ES-I3 (cell line): ENCODE data around the gene CCDC60.

Source experiments
- H3K36me3 ChIP-seq: 2 replicates; pipeline ENCODE4 v1.6.1; 2013; ENCODE audit warnings: mild to moderate bottlenecking, low read length, control low read depth, moderate library complexity; ENCODE audit not compliant: insufficient read depth
- H3K4me1 ChIP-seq: 2 replicates; pipeline ENCODE4 v1.6.1; 2013; ENCODE audit warnings: mild to moderate bottlenecking, control low read depth, low read length; ENCODE audit not compliant: insufficient read depth
- H3K9ac ChIP-seq: 2 replicates; pipeline ENCODE4 v1.6.1; 2013; ENCODE audit warnings: low read depth, mild to moderate bottlenecking, low read length, moderate library complexity
- H3K9me3 ChIP-seq: 2 replicates; pipeline ENCODE4 v1.6.1; 2013; ENCODE audit warnings: mild to moderate bottlenecking, low read length, moderate library complexity; ENCODE audit not compliant: control insufficient read depth, insufficient read depth

CCDC60 gene

DNA sequence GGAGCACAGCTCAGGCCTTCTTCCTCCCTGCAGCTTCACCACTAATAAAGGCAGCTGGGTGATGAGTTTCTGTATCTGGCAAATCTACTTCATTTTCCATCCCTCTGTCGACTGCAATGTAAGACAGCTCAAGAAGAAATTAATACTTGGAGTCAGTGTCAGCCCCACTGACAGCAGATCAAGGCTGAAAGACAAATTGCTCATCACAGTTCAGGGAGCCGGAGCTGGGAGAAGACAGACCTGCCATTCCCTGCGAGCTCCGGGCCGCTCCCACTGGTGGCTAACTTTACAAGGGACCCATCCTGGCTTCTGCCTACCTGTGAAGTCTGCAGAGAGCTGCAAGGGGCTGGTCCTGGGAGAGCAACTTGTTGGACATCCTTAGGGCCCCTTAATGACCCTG lies 49.8 kb downstream of the CCDC60 start:
- H3K9me3 ChIP-seq = no peaks in the 10 kb centered on the region
- no peaks in the 10 kb centered on the region for H3K36me3 ChIP-seq
- peaks cover 5% of the 10 kb centered on the region; the same call in 1 of the 2 replicates for H3K4me1 ChIP-seq
- no peak overlapping the region for H3K9ac ChIP-seq

DNA sequence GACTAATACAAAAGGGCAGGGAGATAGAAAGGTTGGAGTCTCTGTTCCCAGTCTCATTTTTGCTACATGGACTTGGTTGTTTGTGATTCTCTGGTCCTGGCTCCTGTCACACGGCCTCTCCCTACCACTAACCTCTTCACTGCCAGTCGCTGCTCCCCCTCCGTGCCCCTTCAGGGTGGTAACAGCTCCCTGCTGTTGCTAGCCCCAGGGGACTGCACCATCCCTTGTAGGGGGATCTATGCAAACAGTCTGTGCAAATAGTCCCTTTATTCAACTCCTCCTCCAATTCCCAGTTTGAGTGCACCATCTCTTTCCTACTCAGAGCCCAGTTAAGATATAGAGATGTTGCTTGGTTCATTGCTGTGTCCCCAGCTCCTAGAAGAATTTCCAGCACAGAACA lies 51.1 kb downstream of the CCDC60 start:
- Histone ChIP-seq H3K9me3 (no peaks in the 10 kb centered on the region), H3K36me3 (no peaks in the 10 kb centered on the region), H3K9ac (no peak overlapping the region)

DNA sequence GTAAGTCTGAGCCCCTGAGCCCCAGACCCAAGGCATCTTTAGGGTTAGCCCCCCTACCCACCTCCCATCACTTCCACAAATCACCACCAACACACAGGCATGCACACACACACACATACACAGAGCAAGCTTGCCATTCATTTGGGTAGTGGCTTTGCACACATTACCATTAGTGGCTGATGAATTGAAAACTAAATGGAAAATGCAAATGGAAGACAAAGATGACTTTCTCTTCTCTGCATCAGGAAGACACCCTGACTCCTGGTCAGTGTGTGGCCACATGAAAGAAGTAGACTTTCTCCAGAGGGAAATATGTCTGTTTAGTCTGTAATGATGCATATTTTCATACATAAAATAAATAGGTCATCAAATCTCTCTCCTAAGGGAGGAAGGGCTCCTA lies 55.2 kb downstream of the CCDC60 start:
- no peaks in the 10 kb centered on the region for H3K36me3 ChIP-seq
- H3K9me3 ChIP-seq = no peaks in the 10 kb centered on the region
- H3K4me1 ChIP-seq = peaks cover 5% of the 10 kb centered on the region; the same call in 1 of the 2 replicates
- no peak overlapping the region for H3K9ac ChIP-seq

More for the DNA sequence above, 51.1 kb downstream of the CCDC60 start:
- H3K4me1 ChIP-seq = peaks cover 5% of the 10 kb centered on the region; the same call in 1 of the 2 replicates

DNA sequence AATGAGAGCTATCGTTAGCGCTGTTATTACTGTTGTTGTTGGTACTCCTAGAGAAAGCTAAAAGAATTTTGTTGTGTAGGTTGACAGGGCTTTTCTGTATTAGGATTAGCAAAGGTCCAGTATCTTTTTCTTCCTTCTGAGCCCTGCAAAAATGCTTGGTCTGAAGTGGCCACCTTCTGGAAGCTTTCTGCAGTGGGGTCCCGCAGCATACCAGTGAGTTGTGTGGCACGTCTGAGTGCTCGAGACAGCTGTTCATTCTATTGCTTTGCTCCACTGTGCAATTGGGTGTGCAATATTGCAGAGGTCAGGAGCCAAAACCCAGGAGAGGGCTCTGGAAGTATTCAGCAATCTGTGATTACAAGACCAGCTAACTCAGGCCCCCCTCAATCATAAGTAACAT lies 57.1 kb downstream of the CCDC60 start:
- Histone ChIP-seq H3K4me1 (peaks cover 5% of the 10 kb centered on the region; the same call in 1 of the 2 replicates), H3K9ac (no peak overlapping the region), H3K36me3 (no peaks in the 10 kb centered on the region), H3K9me3 (no peaks in the 10 kb centered on the region)

DNA sequence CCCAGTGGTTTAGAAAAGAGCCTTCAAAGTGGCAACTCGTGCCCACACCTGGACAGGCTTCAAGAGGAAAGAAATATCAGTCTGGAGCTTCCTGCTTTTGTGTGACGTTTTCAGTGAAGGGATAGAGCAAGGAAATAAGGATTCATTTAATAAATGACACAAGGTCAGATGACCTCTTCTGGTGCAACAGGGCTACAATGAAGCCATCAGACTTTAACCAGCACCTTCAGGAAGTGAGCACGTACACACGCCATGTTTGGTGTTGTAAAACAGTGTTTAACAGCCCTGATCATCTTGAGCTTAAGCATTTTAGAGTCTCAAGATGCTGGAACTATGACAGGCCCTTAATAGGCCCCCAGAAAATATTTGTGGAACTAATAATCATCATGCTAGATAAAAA lies 59.1 kb downstream of the CCDC60 start:
- Histone ChIP-seq H3K4me1 (no peaks in the 10 kb centered on the region; the same call in 1 of the 2 replicates), H3K9ac (no peak overlapping the region), H3K9me3 (no peaks in the 10 kb centered on the region), H3K36me3 (no peaks in the 10 kb centered on the region)

DNA sequence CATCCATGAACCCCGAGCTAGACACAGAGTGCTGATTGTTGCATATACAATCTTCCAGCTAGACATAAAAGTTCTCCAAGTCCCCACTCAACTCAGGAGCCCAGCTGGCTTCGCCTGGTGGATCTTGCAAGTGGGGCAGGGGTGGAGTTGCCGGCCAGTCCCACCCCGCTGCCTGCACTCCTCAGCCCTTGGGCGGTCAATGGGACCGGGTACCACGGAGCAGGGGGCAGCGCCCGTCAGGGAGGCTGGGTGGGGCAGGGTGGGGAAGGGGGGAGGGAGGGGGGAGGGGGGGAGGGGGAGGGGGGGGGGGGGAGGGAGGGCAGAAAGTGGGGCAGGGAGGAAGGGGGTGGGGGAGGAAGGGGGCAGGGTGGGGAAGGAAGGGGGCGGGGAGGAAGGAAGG lies 63.0 kb downstream of the CCDC60 start:
- H3K9me3 ChIP-seq = no peaks in the 10 kb centered on the region; the same call in none of the 2 replicates
- no peak overlapping the region for H3K9ac ChIP-seq
- H3K36me3 ChIP-seq = no peaks in the 10 kb centered on the region
- no peaks in the 10 kb centered on the region for H3K4me1 ChIP-seq

DNA sequence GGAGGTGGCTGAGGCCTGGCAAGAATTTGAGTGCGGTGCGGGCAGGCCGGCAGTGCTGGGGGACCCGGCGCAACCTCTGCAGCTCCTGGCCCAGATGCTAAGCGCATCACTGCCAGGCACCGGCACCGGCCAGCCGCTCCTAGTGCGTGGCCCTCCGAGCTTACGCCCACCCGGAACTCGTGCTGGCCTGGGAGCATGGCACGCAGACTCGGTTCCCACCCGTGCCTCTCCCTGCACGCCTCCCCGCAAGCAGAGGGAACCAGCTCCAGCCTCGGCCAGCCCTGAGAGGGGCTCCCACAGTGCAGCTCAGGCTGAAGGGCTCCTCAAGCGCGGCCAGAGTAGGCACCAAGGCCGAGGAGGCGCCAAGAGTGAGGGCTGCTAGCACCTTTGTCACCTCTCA lies 63.7 kb downstream of the CCDC60 start:
- Histone ChIP-seq H3K4me1 (no peaks in the 10 kb centered on the region), H3K36me3 (no peaks in the 10 kb centered on the region), H3K9me3 (no peaks in the 10 kb centered on the region; the same call in none of the 2 replicates), H3K9ac (no peak overlapping the region)

DNA sequence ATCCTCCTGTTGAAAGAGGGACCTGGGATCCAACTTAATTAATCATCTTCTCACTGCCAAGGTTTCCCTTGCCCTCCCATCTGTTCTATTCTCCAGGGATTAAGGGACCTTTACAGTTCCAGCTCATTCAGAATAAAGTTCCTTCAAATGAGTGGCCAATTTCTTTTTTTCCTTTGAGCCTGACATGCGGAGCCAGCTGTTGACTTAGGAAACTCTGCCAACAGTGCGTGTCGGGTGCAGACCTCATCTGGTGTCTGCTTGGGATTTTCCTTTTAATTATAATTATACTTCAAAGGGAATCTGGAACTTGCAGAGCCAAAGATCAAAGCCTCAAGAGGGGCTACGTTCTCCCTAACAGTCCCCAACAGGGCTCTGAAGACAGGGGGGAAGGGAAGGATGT lies 64.8 kb downstream of the CCDC60 start:
- Histone ChIP-seq H3K9ac (no peak overlapping the region), H3K4me1 (no peaks in the 10 kb centered on the region), H3K9me3 (no peaks in the 10 kb centered on the region; the same call in none of the 2 replicates), H3K36me3 (no peaks in the 10 kb centered on the region)

DNA sequence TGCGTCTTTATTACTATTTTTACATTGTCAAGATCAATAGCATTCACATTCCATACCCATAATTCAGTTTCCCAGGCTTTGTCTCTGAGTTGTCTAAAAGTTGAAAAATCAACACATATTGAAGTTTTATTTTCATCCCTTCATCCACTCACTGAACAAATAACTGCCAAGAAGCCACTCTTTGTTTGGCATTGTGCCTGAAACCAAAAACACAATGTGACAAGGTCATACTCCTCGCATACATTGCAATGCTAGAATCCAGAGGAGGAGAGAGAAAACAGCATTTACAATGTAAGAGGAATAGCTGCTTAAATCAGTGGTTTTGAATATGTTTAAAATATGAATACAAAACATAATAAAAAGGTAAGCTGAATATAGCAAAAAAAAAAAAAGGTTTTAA lies 71.8 kb downstream of the CCDC60 start:
- H3K4me1 ChIP-seq = peaks cover 9% of the 10 kb centered on the region; the same call in 1 of the 2 replicates
- no peak overlapping the region for H3K9ac ChIP-seq
- H3K36me3 ChIP-seq = no peaks in the 10 kb centered on the region
- no peaks in the 10 kb centered on the region; the same call in none of the 2 replicates for H3K9me3 ChIP-seq

DNA sequence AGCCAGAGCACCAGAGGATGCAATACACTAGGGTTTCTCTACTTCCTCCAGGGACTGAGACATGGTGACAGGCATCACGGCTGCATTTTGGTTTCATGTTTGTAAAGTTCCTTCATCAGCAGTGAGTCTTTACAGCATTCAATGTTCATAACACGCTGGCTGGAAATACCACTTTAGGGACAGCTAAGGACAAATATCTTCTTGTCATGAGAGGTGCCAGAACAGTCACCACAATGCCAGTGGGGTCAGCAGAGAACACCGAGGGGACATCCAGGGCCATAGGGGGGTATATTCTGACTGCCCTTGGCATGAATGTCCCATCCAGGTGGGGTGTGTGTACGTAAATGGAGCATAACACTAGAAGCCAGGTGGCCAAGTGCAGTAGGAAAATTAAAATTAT lies 72.3 kb downstream of the CCDC60 start:
- Histone ChIP-seq H3K9ac (no peak overlapping the region), H3K4me1 (peaks cover 9% of the 10 kb centered on the region; the same call in 1 of the 2 replicates), H3K9me3 (no peaks in the 10 kb centered on the region; the same call in 1 of the 2 replicates), H3K36me3 (no peaks in the 10 kb centered on the region)

DNA sequence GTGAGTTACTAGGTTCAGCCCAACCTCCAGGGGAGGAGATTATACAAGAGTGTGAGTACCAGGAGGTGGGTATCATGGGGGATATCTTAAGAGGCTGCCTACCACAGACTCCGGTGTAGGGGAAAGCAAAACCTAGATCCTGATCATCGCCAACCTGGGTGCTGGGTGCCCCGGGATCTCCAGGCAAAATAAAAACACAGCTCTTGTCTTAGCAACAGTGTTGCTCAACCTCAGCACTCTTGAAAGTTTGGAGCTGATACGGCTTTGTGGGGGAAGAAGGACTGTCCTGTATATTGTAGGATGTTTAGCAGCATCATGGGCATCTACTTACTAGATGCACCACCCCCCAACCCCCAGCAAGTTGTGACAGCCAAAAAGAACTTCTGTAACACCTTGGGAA lies 74.5 kb downstream of the CCDC60 start:
- Histone ChIP-seq H3K4me1 (peaks cover 12% of the 10 kb centered on the region; the same call in 1 of the 2 replicates), H3K9me3 (no peaks in the 10 kb centered on the region), H3K36me3 (no peaks in the 10 kb centered on the region), H3K9ac (no peak overlapping the region)

DNA sequence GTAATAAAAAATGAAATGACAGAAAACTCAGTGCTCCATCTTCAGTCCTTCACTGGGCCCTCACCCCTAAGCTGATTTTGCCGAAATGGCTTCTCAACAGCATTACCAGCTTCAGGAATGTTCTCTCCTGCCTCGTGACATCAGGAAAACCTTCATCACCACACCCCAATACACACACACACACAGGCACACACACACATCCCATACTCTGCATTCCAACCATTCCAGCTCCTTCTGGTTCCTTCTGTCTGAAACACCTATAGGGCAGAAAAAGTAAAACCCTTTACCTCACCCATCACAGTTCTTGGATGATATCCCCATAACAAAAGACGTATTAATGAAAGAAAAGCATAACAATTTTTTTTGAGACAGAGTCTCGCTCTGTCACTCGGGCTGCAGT lies 75.9 kb downstream of the CCDC60 start:
- H3K36me3 ChIP-seq = no peaks in the 10 kb centered on the region
- peaks cover 12% of the 10 kb centered on the region; the same call in 1 of the 2 replicates for H3K4me1 ChIP-seq
- no peaks in the 10 kb centered on the region for H3K9me3 ChIP-seq
- no peak overlapping the region for H3K9ac ChIP-seq

DNA sequence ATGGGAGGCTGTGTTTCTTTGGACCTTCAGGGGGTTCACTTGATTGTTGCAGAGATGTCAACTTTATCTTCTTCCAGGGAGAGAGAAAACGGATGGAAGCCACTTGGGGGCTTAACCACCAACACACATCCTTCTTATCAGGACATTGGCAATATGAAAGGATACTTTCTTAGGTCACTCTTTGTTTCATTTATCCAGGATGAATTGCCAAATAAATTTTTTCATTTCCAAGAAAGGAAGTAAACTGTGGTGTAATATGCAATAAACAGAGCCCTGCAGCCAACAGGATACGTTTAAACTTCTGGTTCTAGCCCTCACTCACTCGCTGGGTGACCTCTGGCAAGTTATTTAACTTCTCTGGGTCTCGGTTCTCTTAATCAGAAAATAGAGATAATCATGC lies 77.8 kb downstream of the CCDC60 start:
- Histone ChIP-seq H3K9ac (no peak overlapping the region; the same call in 1 of the 2 replicates), H3K4me1 (peaks cover 12% of the 10 kb centered on the region; the same call in 1 of the 2 replicates), H3K36me3 (no peaks in the 10 kb centered on the region), H3K9me3 (no peaks in the 10 kb centered on the region)

DNA sequence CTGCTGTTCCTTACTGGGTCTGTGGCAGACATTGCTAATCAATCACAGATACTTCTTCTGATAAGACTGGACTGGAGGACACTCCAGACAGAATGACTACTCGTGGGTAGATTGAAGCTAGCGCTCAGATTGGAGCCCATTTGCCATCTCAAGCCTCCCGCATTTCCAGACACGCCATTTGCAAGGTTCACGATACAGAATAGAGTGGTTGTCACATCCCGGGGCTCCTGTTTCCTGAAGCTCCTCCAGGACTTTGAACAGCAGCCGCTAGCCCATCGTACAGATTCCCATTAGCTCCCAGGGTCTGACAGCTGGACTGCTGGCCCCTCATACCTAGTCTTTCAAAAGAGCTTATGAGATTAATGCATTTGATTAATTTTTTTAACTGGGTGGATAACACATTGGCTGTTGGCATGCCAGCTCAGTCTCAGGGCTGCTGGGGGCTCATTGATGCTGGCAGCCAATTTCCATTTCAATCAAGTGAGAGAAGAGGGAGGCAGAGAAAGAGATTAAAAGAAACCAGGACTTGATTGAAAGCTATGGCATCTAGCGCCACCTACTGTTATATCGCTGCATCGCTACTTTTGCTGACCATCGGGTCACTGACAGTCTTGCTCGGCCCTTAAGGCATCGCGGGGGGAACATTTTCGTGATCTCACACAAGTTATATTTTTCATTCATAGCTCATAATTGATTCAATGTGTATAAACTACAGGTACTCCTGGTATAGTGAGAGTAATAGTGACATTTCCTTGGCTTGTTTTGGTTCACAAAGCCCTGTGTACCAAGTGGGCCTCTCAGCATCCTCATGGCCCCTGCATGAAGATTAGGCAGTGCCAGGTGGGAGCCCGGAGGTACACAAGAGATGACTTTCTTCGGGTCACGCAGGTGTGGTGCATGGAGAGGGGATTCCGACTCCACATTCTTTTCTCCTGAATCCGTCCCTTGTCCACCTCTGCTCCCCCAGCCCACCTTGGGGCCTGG lies 78.6 kb downstream of the CCDC60 start:
- Histone ChIP-seq H3K4me1 (peaks cover 12% of the 10 kb centered on the region; the same call in 1 of the 2 replicates), H3K36me3 (no peaks in the 10 kb centered on the region), H3K9ac (peak overlapping the region; percentile 37; the same call in 1 of the 2 replicates), H3K9me3 (no peaks in the 10 kb centered on the region)

DNA sequence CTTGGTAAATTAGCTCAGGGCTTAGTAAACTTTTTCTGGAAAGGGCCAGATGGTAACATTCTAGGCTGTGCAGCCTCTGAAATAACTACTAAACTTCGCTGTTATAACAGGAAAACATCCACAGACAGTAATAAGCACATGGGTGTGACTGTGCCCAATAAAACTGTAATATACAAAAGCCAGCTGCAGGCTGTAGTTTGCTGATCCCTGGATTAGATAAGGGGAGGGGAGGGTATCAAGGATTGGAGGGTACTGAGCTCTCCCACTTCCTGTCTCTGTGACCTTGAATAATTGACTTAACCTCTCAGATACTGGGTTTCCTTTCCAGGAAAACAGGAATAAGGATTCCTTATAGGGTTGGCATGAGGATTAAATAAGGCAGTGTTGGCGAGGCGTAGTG lies 81.2 kb downstream of the CCDC60 start:
- H3K36me3 ChIP-seq = no peaks in the 10 kb centered on the region
- no peaks in the 10 kb centered on the region for H3K9me3 ChIP-seq
- H3K4me1 ChIP-seq = peaks cover 9% of the 10 kb centered on the region; the same call in 1 of the 2 replicates
- no peak overlapping the region for H3K9ac ChIP-seq
